GM12878 (cell line): Measurements from ENCODE around the gene RETSAT. TPM values are rescaled to one million over a fixed set of nuclear protein-coding genes. Genes with fewer than 3 reads are reported as not detected.

Experiments
- ATAC-seq: fragments of 200-7000 bp; cut with Tn5 transposase; 3 replicates; pipeline ENCODE4 v1.9.1; 2020; ENCODE audit warnings: mild to moderate bottlenecking, moderate library complexity
- BruUV-seq: library from RNA; stranded (reverse); fragments of 400-500 nt; replicated peaks from 2 replicates; lab custom pipeline; 2021; lab: Mats Ljungman, UMichigan
- CTCF ChIA-PET: fragments of 300-600 bp; sonication (Branson Sonifier 250); formaldehyde crosslinking; extraction: SDS; loops from one replicate; lab custom pipeline; 2021; ENCODE audit warnings: inconsistent platforms; lab: Yijun Ruan, JAX
- POLR2A ChIA-PET: fragments of 350-600 bp; formaldehyde crosslinking; extraction: SDS; loops from one replicate; lab custom pipeline; 2021; ENCODE audit warnings: inconsistent platforms; lab: Charles Lee
- RAD21 ChIA-PET: fragments of 300-600 bp; sonication (Branson Sonifier 250); formaldehyde crosslinking; loops from one replicate; lab custom pipeline; 2023; ENCODE audit warnings: antibody characterized with exemption; ENCODE audit not compliant: unreplicated experiment; lab: Charles Lee
- SMC1A ChIA-PET: fragments of 300-600 bp; sonication (Branson Sonifier 250); formaldehyde crosslinking; loops from one replicate; lab custom pipeline; 2023; ENCODE audit not compliant: unreplicated experiment, uncharacterized antibody; lab: Charles Lee
- DNase-seq: peaks from one replicate; pipeline ENCODE4 v3.0.0-alpha.2; 2011; ENCODE audit warnings: low read depth, low spot score
- FAIRE-seq: peaks from 3 replicates; lab custom pipeline; 2011; peaks lifted over from hg19 to GRCh38; lab: Jason Lieb, UNC
- H2AFZ ChIP-seq: 2 replicates; pipeline ENCODE4 v1.6.0; 2011; ENCODE audit warnings: low read depth, low read length, control low read depth; ENCODE audit not compliant: control insufficient read depth
- H3K27ac ChIP-seq: 2 replicates; pipeline ENCODE4 v1.5.1; 2011; ENCODE audit warnings: control low read depth; ENCODE audit not compliant: control insufficient read depth, insufficient read depth
- H3K27me3 ChIP-seq, 2 experiments: replicated peaks in 1 of 2; 2 replicates each; pipeline versions ENCODE4 v1.6.0 to v1.6.1; 2011; ENCODE audit warnings: low read length in 1 of 2; ENCODE audit not compliant: control insufficient read depth in 2 of 2, insufficient read depth in 2 of 2
- H3K36me3 ChIP-seq, 2 experiments: 2 replicates each; pipeline ENCODE4 v1.5.1; 2011; ENCODE audit warnings: low read length in 1 of 2; ENCODE audit not compliant: control insufficient read depth in 2 of 2, insufficient read depth in 2 of 2
- H3K4me1 ChIP-seq: 2 replicates; pipeline ENCODE4 v1.6.1; 2011; ENCODE audit warnings: mild to moderate bottlenecking, low read length, moderate library complexity, mixed read lengths; ENCODE audit not compliant: control insufficient read depth, insufficient read depth
- H3K4me2 ChIP-seq: 2 replicates; pipeline ENCODE4 v1.6.0; 2011; ENCODE audit warnings: control low read depth; ENCODE audit not compliant: control insufficient read depth, insufficient read depth
- H3K4me3 ChIP-seq: fragments of 200-600 bp; sonication (generic); 2 replicates; pipeline ENCODE4 v1.5.1; 2016
- H3K79me2 ChIP-seq: 2 replicates; pipeline ENCODE4 v1.6.0; 2011; ENCODE audit warnings: low read length; ENCODE audit not compliant: control insufficient read depth, insufficient read depth
- H3K9ac ChIP-seq: 2 replicates; pipeline ENCODE4 v1.8.0; 2011; ENCODE audit warnings: low read length, control low read depth, mixed read lengths; ENCODE audit not compliant: control insufficient read depth, insufficient read depth
- H3K9me3 ChIP-seq: replicated peaks from 3 replicates; pipeline ENCODE4 v1.5.1; 2011; ENCODE audit warnings: mild to moderate bottlenecking, low read length; ENCODE audit not compliant: control insufficient read depth, insufficient read depth
- H4K20me1 ChIP-seq: 2 replicates; pipeline ENCODE4 v1.6.0; 2011; ENCODE audit not compliant: control insufficient read depth, insufficient read depth
- CREM ChIP-seq: IDR thresholded peaks from 2 replicates; pipeline ENCODE4 v1.6.1; 2014; ENCODE audit warnings: antibody characterized with exemption, low read depth
- EGR1 ChIP-seq, 2 experiments: IDR thresholded peaks; 1 replicate in 1 of 2; 2 replicates in 1 of 2; pipeline ENCODE4 v1.6.1; 2011 to 2012; ENCODE audit warnings: low read depth in 2 of 2, low read length in 2 of 2, borderline replicate concordance in 1 of 2, mild to moderate bottlenecking in 1 of 2, moderate library complexity in 1 of 2
- ETV6 ChIP-seq, 2 experiments: fragments of 450-650 bp in 1 of 2; IDR thresholded peaks in 1 of 2; conservative IDR thresholded peaks in 1 of 2; 2 replicates each; pipeline ENCODE4 v1.6.1; 2014; ENCODE audit warnings: antibody characterized with exemption in 1 of 2, borderline replicate concordance in 1 of 2, low read depth in 1 of 2, mild to moderate bottlenecking in 1 of 2, moderate library complexity in 1 of 2
- IKZF2 ChIP-seq, 2 experiments: fragments of 450-650 bp; IDR thresholded peaks; 2 replicates each; pipeline ENCODE4 v1.6.1; 2017; ENCODE audit warnings: mild to moderate bottlenecking in 2 of 2, moderate library complexity in 2 of 2
- IRF5 ChIP-seq: fragments of 450-650 bp; IDR thresholded peaks from 2 replicates; pipeline ENCODE4 v1.6.1; 2017; ENCODE audit warnings: borderline replicate concordance
- MLLT1 ChIP-seq: fragments of 450-650 bp; IDR thresholded peaks from 2 replicates; pipeline ENCODE4 v1.6.1; 2016; ENCODE audit warnings: mild to moderate bottlenecking
- NR2C1 ChIP-seq: fragments of 450-650 bp; IDR thresholded peaks from 2 replicates; pipeline ENCODE4 v1.6.1; 2017; ENCODE audit warnings: antibody characterized with exemption, mild to moderate bottlenecking, moderate library complexity
- PAX8 ChIP-seq: fragments of 450-650 bp; IDR thresholded peaks from 2 replicates; pipeline ENCODE4 v1.6.1; 2017; ENCODE audit warnings: mild to moderate bottlenecking, moderate library complexity
- PML ChIP-seq: IDR thresholded peaks from 2 replicates; pipeline ENCODE4 v1.6.1; 2012; ENCODE audit warnings: low read length, inconsistent platforms
- POLR2A ChIP-seq: IDR thresholded peaks from 2 replicates; pipeline ENCODE4 v1.6.1; 2011; ENCODE audit warnings: low read depth, mild to moderate bottlenecking, low read length
- SPI1 ChIP-seq: IDR thresholded peaks from 2 replicates; pipeline ENCODE4 v1.6.1; 2011; ENCODE audit warnings: low read depth, mild to moderate bottlenecking, low read length, moderate library complexity, borderline replicate concordance; ENCODE audit not compliant: insufficient read depth
- SUPT20H ChIP-seq: IDR thresholded peaks from 2 replicates; pipeline ENCODE4 v1.6.1; 2011; ENCODE audit warnings: low read depth, mild to moderate bottlenecking, low read length, moderate library complexity, borderline replicate concordance; ENCODE audit not compliant: control insufficient read depth
- YY1 ChIP-seq: IDR thresholded peaks from 2 replicates; pipeline ENCODE4 v1.6.1; 2011; ENCODE audit warnings: low read depth, mild to moderate bottlenecking, low read length
- ZBED1 ChIP-seq: IDR thresholded peaks from 2 replicates; pipeline ENCODE4 v1.6.1; 2016; ENCODE audit warnings: borderline replicate concordance
- ZBTB4 ChIP-seq: fragments of 450-650 bp; formaldehyde crosslinking; IDR thresholded peaks from 2 replicates; pipeline ENCODE4 v1.4.0; 2022; ENCODE audit warnings: mild to moderate bottlenecking, moderate library complexity
- ZSCAN29 ChIP-seq: fragments of 450-650 bp; IDR thresholded peaks from 2 replicates; pipeline ENCODE4 v1.6.1; 2017; ENCODE audit warnings: mild to moderate bottlenecking, moderate library complexity
- WGBS: methylation state at CpG from one replicate; pipeline ENCODE4 v1.1.6; 2016; ENCODE audit warnings: low lambda C conversion rate; ENCODE audit not compliant: insufficient replicate concordance, insufficient coverage; ENCODE audit errors: missing lambda C conversion rate; 5-methylcytosine and 5-hydroxymethylcytosine counted together
- in situ Hi-C: fragments of 300-500 bp; cut with MboI; formaldehyde crosslinking; loops from 9 replicates; pipeline ENCODE4 v1.14.3; 2018; ENCODE audit warnings: mixed read lengths
- intact Hi-C: fragments of 100-400 bp; cut with micrococcal nuclease; formaldehyde crosslinking; loops from one replicate; pipeline ENCODE4 v1.14.2; 2022; ENCODE audit not compliant: unreplicated experiment
- polyA plus RNA-seq, 11 experiments: library from polyadenylated mRNA; depleted of rRNA in 4 of 11; unstranded in 6 of 11; stranded (reverse) in 5 of 11; fragments of >200 nt; fragmentation: Nextera tagmentation in 4 of 11; fragmentation: Illumina TruSeq in 1 of 11; extraction: Ambion mirVana in 4 of 11; extraction: Trizol in 1 of 11; gene quantifications; 1 replicate in 1 of 11; 2 replicates in 10 of 11; pipeline versions ENCODE4 v1.2.1 to v1.2.3, GENCODE V29; 2011 to 2016; ENCODE audit warnings: inconsistent platforms in 2 of 11, missing spikeins in 2 of 11, low read depth in 1 of 11
- total RNA-seq, 4 experiments: library from RNA; depleted of rRNA in 3 of 4; stranded (reverse); fragments of >200 nt in 3 of 4; fragmentation: Illumina TruSeq in 1 of 4; extraction: Trizol in 1 of 4; gene quantifications; 2 replicates each; pipeline versions ENCODE4 v1.2.1 to v1.2.3, GENCODE V29; 2013 to 2021

The RETSAT gene
- total and polyA plus RNA-seq, 10 of the 15 experiments (the other 5 are each of a cell fraction or from before 2014, with no cell fraction given): 3.3 to 28.8 (median 22.0) TPM

- TF ChIP-seq POLR2A (no peak), EGR1 (IDR thresholded peaks at IDR 0.05; ENCODE audit: borderline replicate concordance in 1 of 2, low read depth in 2 of 2, low read length in 2 of 2) (no peak), ZSCAN29 (no peak)
Observed at GRCh38 chr2:85394261-85394681, 39.9 kb upstream of the RETSAT start (continued).

- no peak overlapping the region for H3K27ac ChIP-seq
- H3K4me3 ChIP-seq: no peak overlapping the region
- no peaks in the 10 kb centered on the region for H3K79me2 ChIP-seq
- ATAC-seq (no peak), FAIRE-seq (no peak), DNase-seq (no peak)
- WGBS: 94% methylated on average over 4 of the region's 4 CpGs
- H3K9me3 ChIP-seq: no peaks in the 10 kb centered on the region
- intact Hi-C loops: no loop called here
- no peak overlapping the region for H3K4me2 ChIP-seq
- no peaks in the 10 kb centered on the region for H4K20me1 ChIP-seq
- no peak overlapping the region for H2AFZ ChIP-seq
- H3K9ac ChIP-seq: no peak overlapping the region
- peaks cover 16% of the 10 kb centered on the region for H3K4me1 ChIP-seq
- ChIA-PET SMC1A (interaction anchor here (3.5 kb wide), 1 partner anchor 14 kb away, joined by 11 read pairs; no protein-coding TSS in a partner anchor), RAD21 (interaction anchor here (3.4 to 7.7 kb wide), 2 partner anchors 26 to 157 kb away, joined by 30 to 60 read pairs; partner anchors contain the start of gene SH2D6), POLR2A (interaction anchor here (1.2 kb wide), 1 partner anchor 14 kb away, joined by 7 read pairs; no protein-coding TSS in a partner anchor), CTCF (interaction anchor here (0.5 to 7.0 kb wide), 5 partner anchors 11 to 163 kb away, joined by 3 to 104 read pairs (median 6); partner anchors contain the start of gene SH2D6)
- in situ Hi-C loops: no loop called here
- H3K27me3 ChIP-seq: no peaks in the 10 kb centered on the region
- peaks cover 3 to 8% of the 10 kb centered on the region in 2 experiments; a peak in 3 of 4 replicates for H3K36me3 ChIP-seq
- BruUV-seq: no TSS peak
- TF ChIP-seq CREM (no peak), IRF5 (no peak), PAX8 (no peak), YY1 (no peak), ZBTB4 (CRISPR knock-in tag) (no peak), NR2C1 (no peak), ETV6 (conservative IDR thresholded peaks at IDR 0.05 in 1 of 2, IDR thresholded peaks at IDR 0.05 in 1 of 2; ENCODE audit: borderline replicate concordance in 1 of 2, low read depth in 1 of 2) (no peak), SUPT20H (no peak), ZBED1 (no peak), IKZF2 (IDR thresholded peaks at IDR 0.05) (no peak), PML (no peak), SPI1 (no peak), MLLT1 (no peak)
Observed at GRCh38 chr2:85393836-85394235, 39.5 kb upstream of the RETSAT start.
